CD4-positive, alpha-beta T cell (primary cell): ENCODE measurements around the gene A1BG. TPM values are rescaled to one million over a fixed set of nuclear protein-coding genes. Genes with fewer than 3 reads are reported as not detected.
A peak's percentile ranks its signal among the peaks of the same experiment; 100 is the strongest.

Source experiments
- ATAC-seq: fragments of 200-7000 bp; cut with Tn5 transposase; one replicate; pipeline ENCODE4 v1.10.0; 2022; ENCODE audit warnings: mild to moderate bottlenecking; ENCODE audit not compliant: poor library complexity
- CTCF ChIA-PET: fragments of 350-600 bp; sonication (Branson Sonifier 250); formaldehyde crosslinking; loops from one replicate; lab custom pipeline; 2021; ENCODE audit warnings: antibody characterized with exemption, inconsistent platforms; lab: Charles Lee
- POLR2A ChIA-PET: fragments of 350-600 bp; sonication (Branson Sonifier 250); formaldehyde crosslinking; loops from one replicate; lab custom pipeline; 2021; ENCODE audit warnings: antibody characterized with exemption, inconsistent platforms; lab: Charles Lee
- DNase-seq, 14 experiments: peaks; one replicate each; pipeline ENCODE4 v3.0.0-alpha.2; 2013 to 2020; ENCODE audit warnings: mixed read lengths in 2 of 14
- H3K27ac ChIP-seq, 2 donors: one replicate each; pipeline versions ENCODE4 v1.5.1 to v1.7.0; 2013; ENCODE audit warnings: low read length in 2 of 2, low read depth in 1 of 2, mild to moderate bottlenecking in 1 of 2
- H3K27me3 ChIP-seq, 2 experiments: 1 replicate in 1 of 2; 2 replicates in 1 of 2; pipeline versions ENCODE4 v1.6.1 to v1.7.0; 2013; ENCODE audit warnings: low read length in 2 of 2, control low read depth in 1 of 2, mild to moderate bottlenecking in 1 of 2, moderate library complexity in 1 of 2; ENCODE audit not compliant: insufficient read depth in 2 of 2, control insufficient read depth in 1 of 2
- H3K36me3 ChIP-seq: one replicate; pipeline ENCODE4 v1.6.1; 2013; ENCODE audit warnings: low read length, control low read depth; ENCODE audit not compliant: insufficient read depth
- H3K4me1 ChIP-seq: one replicate; pipeline ENCODE4 v1.6.1; 2013; ENCODE audit warnings: low read length, control low read depth; ENCODE audit not compliant: insufficient read depth
- H3K4me3 ChIP-seq: one replicate; pipeline ENCODE4 v1.5.1; 2013; ENCODE audit warnings: mild to moderate bottlenecking, low read length, moderate library complexity
- H3K9me3 ChIP-seq, 2 experiments: 1 replicate in 1 of 2; 2 replicates in 1 of 2; pipeline versions ENCODE4 v1.6.1 to v1.7.0; 2013; ENCODE audit warnings: low read length in 2 of 2, mild to moderate bottlenecking in 2 of 2, control low read depth in 1 of 2, moderate library complexity in 1 of 2; ENCODE audit not compliant: control insufficient read depth in 1 of 2, insufficient read depth in 1 of 2
- H3K27ac Mint-ChIP-seq: one replicate; pipeline ENCODE4 v1.8.0; 2020; ENCODE audit warnings: mixed read lengths
- H3K27me3 Mint-ChIP-seq: one replicate; pipeline ENCODE4 v1.8.0; 2021; ENCODE audit warnings: mixed read lengths
- H3K36me3 Mint-ChIP-seq: one replicate; pipeline ENCODE4 v1.8.0; 2021; ENCODE audit warnings: low read depth, mixed read lengths
- H3K4me1 Mint-ChIP-seq: one replicate; pipeline ENCODE4 v1.8.0; 2021; ENCODE audit warnings: low read depth, mixed read lengths
- H3K4me3 Mint-ChIP-seq: one replicate; pipeline ENCODE4 v1.8.0; 2020; ENCODE audit warnings: mild to moderate bottlenecking, mixed read lengths
- H3K9me3 Mint-ChIP-seq: one replicate; pipeline ENCODE4 v1.8.0; 2020; ENCODE audit warnings: mixed read lengths
- CTCF ChIP-seq: fragments of 200-600 bp; IDR thresholded peaks from one replicate; pipeline ENCODE4 v1.8.0; 2022; ENCODE audit warnings: antibody characterized with exemption, mild to moderate bottlenecking
- intact Hi-C, 2 experiments: fragments of 100-400 bp; cut with DNase I in 1 of 2; cut with micrococcal nuclease in 1 of 2; formaldehyde crosslinking; loops; one replicate each; pipeline versions ENCODE4 v1.15.1 to v1.9.0; 2023 to 2025; cut with DNase I, micrococcal nuclease
- polyA plus RNA-seq, 2 donors: library from polyadenylated mRNA; unstranded; fragments of 120-200 nt; gene quantifications; one replicate each; pipeline ENCODE4 v1.2.1, GENCODE V29; 2013
- total RNA-seq, 174 experiments: library from RNA in 2 of 174; stranded (reverse) in 2 of 174; gene quantifications; one replicate each; pipeline ENCODE4 v1.2.3 and lab custom pipeline; 2021 to 2026

Gene A1BG
- total RNA-seq = 1 to 10 TPM; 7.6 to 8.4 TPM
- 16.0 TPM for polyA plus RNA-seq (2013, experiment 1 of 2)
- 19.9 TPM for polyA plus RNA-seq (2013, experiment 2 of 2)
- total RNA-seq (lab: John Stamatoyannopoulos, UW) = 0 to 3.0 (median 0.57) reads per million in 172 experiments

- Histone ChIP-seq H3K27me3 (peaks cover 0 to 2% of the 10 kb centered on the region in 2 experiments), H3K36me3 (no peaks in the 10 kb centered on the region), H3K4me3 (no peak within 1 kb of the TSS), H3K27ac (no peak within 1 kb of the TSS), H3K4me1 (peaks cover 37% of the 10 kb centered on the region), H3K9me3 (peaks cover 0 to 32% of the 10 kb centered on the region in 2 experiments)
- TF ChIP-seq CTCF = no peak
- peak within 1 kb of the TSS; percentile 45 for H3K4me3 Mint-ChIP-seq
- peaks cover 15% of the 10 kb centered on the region for H3K4me1 Mint-ChIP-seq
- intact Hi-C loops = no loop called here
- ChIA-PET CTCF (no interaction called here), POLR2A (no interaction called here)
- H3K9me3 Mint-ChIP-seq = no peaks in the 10 kb centered on the region
- no peak within 1 kb of the TSS for H3K27ac Mint-ChIP-seq
- peaks cover 4% of the 10 kb centered on the region for H3K36me3 Mint-ChIP-seq
- no peak for DNase-seq
- no peak for ATAC-seq
- H3K27me3 Mint-ChIP-seq = peaks cover 6% of the 10 kb centered on the region
These were observed at the start of gene A1BG for GRCh38 chr19:58352760-58353671. Gene A1BG (minus strand): TSS chr19:58353492. CDS start chr19:58353437, 55 bp downstream.

- H3K27me3 Mint-ChIP-seq = peaks cover 24% of the 10 kb centered on the region
- H3K4me3 ChIP-seq = peak overlapping the region; percentile 75
- peak overlapping the region; percentile 34 for H3K4me3 Mint-ChIP-seq
- H3K36me3 Mint-ChIP-seq = peaks cover 5% of the 10 kb centered on the region
- ChIA-PET CTCF (interaction anchor here (0.6 kb wide), 1 partner anchor 10 kb away, joined by 3 read pairs; no protein-coding TSS in a partner anchor), POLR2A (no interaction called here)
- no peak for ATAC-seq
- peak overlapping the region; percentile 86 for H3K27ac Mint-ChIP-seq
- TF ChIP-seq CTCF = peak; percentile 15
- peak overlapping the region; percentile 59 to 94 for H3K27ac ChIP-seq
- H3K27me3 ChIP-seq = peaks cover 7 to 14% of the 10 kb centered on the region in 2 experiments
- H3K9me3 ChIP-seq = peaks cover 0 to 5% of the 10 kb centered on the region in 2 experiments
- H3K4me1 ChIP-seq = peaks cover 20% of the 10 kb centered on the region
- DNase-seq = peak in 1 of 14 experiments; percentile 50
- peaks cover 16% of the 10 kb centered on the region for H3K4me1 Mint-ChIP-seq
- no peaks in the 10 kb centered on the region for H3K36me3 ChIP-seq
- no peaks in the 10 kb centered on the region for H3K9me3 Mint-ChIP-seq
- intact Hi-C loops = loop anchor here (1.0 to 5.0 kb wide), 4 partner anchors 15 to 220 kb away; partner anchors contain the start of genes RPS5 (in 2 of the 2), ZNF837 (in 2 of the 2) and ZNF274 (in 1 of the 2)
These were observed 48.6 kb upstream of the A1BG start for GRCh38 chr19:58401840-58402421.
